ENCODE data around the gene ARRDC4. TPM values are rescaled to one million over a fixed set of nuclear protein-coding genes. Genes with fewer than 3 reads are reported as not detected.

Gene ARRDC4
- total RNA-seq, 2 donors from 2014 or later = 23.4 to 73.9 TPM

DNA sequence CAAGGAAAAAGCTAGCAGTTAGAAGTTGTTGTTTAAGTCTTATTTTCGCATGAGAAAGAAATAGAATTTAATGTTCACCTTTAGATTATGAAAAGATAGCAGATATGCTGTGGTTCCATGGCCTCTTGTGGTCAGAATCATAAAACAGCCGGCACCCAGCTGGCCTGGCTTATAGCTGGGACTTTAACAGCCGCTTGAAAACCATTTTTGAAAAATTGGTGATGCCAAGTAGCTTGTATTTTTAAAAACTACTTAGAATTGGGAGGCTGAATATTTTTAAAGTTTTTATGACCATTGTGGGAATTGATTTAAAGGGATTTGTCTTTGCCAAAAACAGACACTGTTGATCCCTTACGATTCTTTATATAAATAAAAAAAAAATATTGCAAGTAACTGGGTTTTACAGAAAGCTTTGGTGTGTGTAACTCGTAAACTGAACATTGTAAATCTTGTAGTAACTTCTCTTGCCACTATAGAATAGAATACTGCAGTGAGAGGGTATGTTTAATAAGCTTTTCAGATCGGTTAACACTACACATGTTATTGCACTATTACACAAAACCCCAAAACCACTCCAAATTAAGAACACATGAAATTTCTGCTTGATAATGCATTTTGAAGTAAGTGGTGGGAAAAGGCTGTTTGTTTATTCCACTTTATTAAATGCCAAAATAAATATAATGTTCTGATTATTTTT lies 6.6 kb downstream of the ARRDC4 start:
- DNase-seq = no peak
- no peak overlapping the region for H3K27ac ChIP-seq
- no peaks in the 10 kb centered on the region for H3K27me3 ChIP-seq
- H3K4me3 ChIP-seq = no peak overlapping the region
- intact Hi-C loops (cut with DNase I) = no loop called here
- H3K36me3 ChIP-seq = peaks cover 24% of the 10 kb centered on the region
- H3K9ac ChIP-seq (ENCODE audit: low read depth in 2 of 2, low read length in 2 of 2) = no peak overlapping the region
- no peaks in the 10 kb centered on the region for H3K4me1 ChIP-seq
- TF ChIP-seq CTCF (IDR thresholded peaks at IDR 0.05) = no peak
- H3K9me3 ChIP-seq = no peaks in the 10 kb centered on the region

DNA sequence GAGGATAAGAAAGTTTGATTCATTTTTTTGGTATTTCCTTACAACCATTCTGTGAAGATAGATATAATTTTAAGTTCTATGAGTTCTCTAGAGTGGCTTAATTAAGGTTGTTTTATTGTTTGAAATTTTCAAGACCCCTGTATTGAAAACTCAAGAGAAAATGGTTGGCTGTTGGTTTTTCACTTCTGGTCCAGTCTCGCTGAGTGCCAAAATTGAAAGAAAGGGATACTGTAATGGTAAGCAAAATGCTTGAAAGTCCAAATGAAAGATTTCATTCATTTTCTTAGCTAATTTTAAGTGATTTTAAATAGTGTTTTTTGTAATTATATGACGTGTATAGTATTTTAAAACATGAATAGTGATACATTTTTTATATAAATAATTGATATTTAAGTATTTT lies 7.4 kb downstream of the ARRDC4 start:
- Histone ChIP-seq H3K27ac (no peak overlapping the region), H3K36me3 (peaks cover 24% of the 10 kb centered on the region), H3K4me3 (no peak overlapping the region), H3K9ac (ENCODE audit: low read depth in 2 of 2, low read length in 2 of 2) (no peak overlapping the region), H3K4me1 (no peaks in the 10 kb centered on the region), H3K27me3 (no peaks in the 10 kb centered on the region), H3K9me3 (no peaks in the 10 kb centered on the region)
- TF ChIP-seq CTCF (IDR thresholded peaks at IDR 0.05) = no peak
- DNase-seq = no peak
- intact Hi-C loops (cut with DNase I) = no loop called here

DNA sequence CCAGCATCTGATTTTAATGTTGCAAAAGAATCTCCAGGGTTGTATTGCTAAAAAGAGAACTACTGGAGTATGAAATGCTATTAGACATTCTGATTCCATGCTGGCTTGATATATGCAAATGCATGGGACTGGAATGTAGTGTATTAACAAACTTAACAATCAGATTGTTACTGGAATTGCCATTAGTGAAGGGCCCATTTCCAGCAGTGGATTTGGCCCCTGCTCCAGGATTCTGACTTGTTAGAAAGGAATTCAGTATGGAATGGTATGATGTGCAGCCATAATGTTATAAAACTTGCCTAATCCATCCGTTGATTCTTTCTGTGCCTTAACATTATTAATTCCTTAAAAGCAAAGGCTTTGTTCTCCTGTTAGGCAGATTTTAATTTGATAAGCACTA lies 7.9 kb downstream of the ARRDC4 start:
- intact Hi-C loops (cut with DNase I) = no loop called here
- no peaks in the 10 kb centered on the region for H3K27me3 ChIP-seq
- no peak overlapping the region for H3K9ac ChIP-seq (ENCODE audit: low read depth in 2 of 2, low read length in 2 of 2)
- no peak for TF ChIP-seq CTCF (IDR thresholded peaks at IDR 0.05)
- no peaks in the 10 kb centered on the region for H3K4me1 ChIP-seq
- no peak overlapping the region for H3K27ac ChIP-seq
- no peak for DNase-seq
- H3K9me3 ChIP-seq = no peaks in the 10 kb centered on the region
- no peak overlapping the region for H3K4me3 ChIP-seq
- peaks cover 24% of the 10 kb centered on the region for H3K36me3 ChIP-seq

- intact Hi-C loops (cut with DNase I) = no loop called here
- Histone ChIP-seq H3K27ac (no peak overlapping the region), H3K36me3 (peaks cover 24% of the 10 kb centered on the region), H3K4me1 (no peaks in the 10 kb centered on the region), H3K9ac (ENCODE audit: low read depth in 2 of 2, low read length in 2 of 2) (no peak overlapping the region), H3K4me3 (no peak overlapping the region), H3K9me3 (no peaks in the 10 kb centered on the region), H3K27me3 (no peaks in the 10 kb centered on the region)
- DNase-seq = no peak
- TF ChIP-seq CTCF (IDR thresholded peaks at IDR 0.05) = no peak
These were observed 11.9 kb downstream of the ARRDC4 start for GRCh38 chr15:97972366-97972765.

DNA sequence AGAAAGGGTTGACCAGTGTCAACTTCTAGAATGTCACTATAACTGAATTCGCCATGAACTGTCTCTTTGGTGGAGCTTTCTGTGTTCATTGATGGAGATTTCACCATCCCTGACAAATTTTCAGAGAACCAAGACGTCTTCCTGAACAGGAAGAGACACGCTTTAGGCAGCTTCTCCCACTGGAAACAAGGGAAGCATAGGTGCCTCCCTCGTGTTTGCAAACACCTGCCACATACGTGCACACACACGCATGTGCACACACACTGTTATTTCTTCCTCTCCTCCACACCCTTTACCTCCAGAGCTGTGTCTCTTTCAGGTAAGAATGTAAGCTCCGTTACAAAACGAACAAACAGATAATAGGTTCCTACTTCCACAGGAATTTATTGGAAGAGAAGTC lies 15.6 kb downstream of the ARRDC4 start:
- no peaks in the 10 kb centered on the region for H3K27me3 ChIP-seq
- H3K9me3 ChIP-seq = no peaks in the 10 kb centered on the region
- peaks cover 3% of the 10 kb centered on the region for H3K36me3 ChIP-seq
- no peak for DNase-seq
- no peaks in the 10 kb centered on the region for H3K4me1 ChIP-seq
- H3K27ac ChIP-seq = no peak overlapping the region
- no peak overlapping the region for H3K9ac ChIP-seq (ENCODE audit: low read depth in 2 of 2, low read length in 2 of 2)
- intact Hi-C loops (cut with DNase I) = no loop called here
- TF ChIP-seq CTCF (IDR thresholded peaks at IDR 0.05) = no peak
- H3K4me3 ChIP-seq = no peak overlapping the region
